ENCODE measurements around the gene NEGR1.

NEGR1 gene

GRCh38 chr1:71835442-71835813 is 446.9 kb downstream of the NEGR1 start:
- no peak for DNase-seq

GRCh38 chr1:71834601-71835441 is 447.5 kb downstream of the NEGR1 start:
- DNase-seq: no peak

GRCh38 chr1:71831646-71832045 is 450.7 kb downstream of the NEGR1 start:
- no peak for DNase-seq

GRCh38 chr1:71829346-71829745 is 453.0 kb downstream of the NEGR1 start:
- no peak for DNase-seq

GRCh38 chr1:71828431-71829012 is 453.8 kb downstream of the NEGR1 start:
- no peak for DNase-seq

GRCh38 chr1:71823708-71824305 is 458.5 kb downstream of the NEGR1 start:
- DNase-seq: no peak

- DNase-seq: no peak
Measured at GRCh38 chr1:71817028-71817427, 465.3 kb downstream of the NEGR1 start.

GRCh38 chr1:71809085-71809484 is 473.3 kb downstream of the NEGR1 start:
- no peak for DNase-seq

GRCh38 chr1:71804140-71804539 is 478.2 kb downstream of the NEGR1 start:
- DNase-seq: no peak

GRCh38 chr1:71796006-71796405 is 486.3 kb downstream of the NEGR1 start:
- no peak for DNase-seq

GRCh38 chr1:71792264-71792663 is 490.1 kb downstream of the NEGR1 start:
- no peak for DNase-seq

GRCh38 chr1:71788113-71788512 is 494.2 kb downstream of the NEGR1 start:
- no peak for DNase-seq

- DNase-seq: no peak
Measured at GRCh38 chr1:71787699-71788098, 494.6 kb downstream of the NEGR1 start.

- no peak for DNase-seq
Measured at GRCh38 chr1:71786218-71786617, 496.1 kb downstream of the NEGR1 start.

- peak; percentile 48 for DNase-seq
Measured at GRCh38 chr1:71785450-71785849, 496.9 kb downstream of the NEGR1 start.

- peak; percentile 27 for DNase-seq
Measured at GRCh38 chr1:71785000-71785399, 497.3 kb downstream of the NEGR1 start.

GRCh38 chr1:71784241-71784640 is 498.1 kb downstream of the NEGR1 start:
- no peak for DNase-seq

GRCh38 chr1:71783071-71783470 is 499.3 kb downstream of the NEGR1 start:
- no peak for DNase-seq

- DNase-seq: no peak
Measured at GRCh38 chr1:71781450-71781849, 500.9 kb downstream of the NEGR1 start.

GRCh38 chr1:71780681-71781080 is 501.7 kb downstream of the NEGR1 start:
- DNase-seq: no peak

GRCh38 chr1:71778940-71779339 is 503.4 kb downstream of the NEGR1 start:
- DNase-seq: no peak

GRCh38 chr1:71777094-71777493 is 505.2 kb downstream of the NEGR1 start:
- no peak for DNase-seq

GRCh38 chr1:71774705-71775104 is 507.6 kb downstream of the NEGR1 start:
- DNase-seq: no peak

GRCh38 chr1:71770121-71770520 is 512.2 kb downstream of the NEGR1 start:
- no peak for DNase-seq

All from left hindlimb (tissue), 1 donor.